OCI-M1 (cell line): Measurements from ENCODE around the gene TMEM258.

Source experiments
- DNase-seq: peaks from one replicate; lab custom pipeline; 2025; lab: John Stamatoyannopoulos, UW

Gene TMEM258

DNA sequence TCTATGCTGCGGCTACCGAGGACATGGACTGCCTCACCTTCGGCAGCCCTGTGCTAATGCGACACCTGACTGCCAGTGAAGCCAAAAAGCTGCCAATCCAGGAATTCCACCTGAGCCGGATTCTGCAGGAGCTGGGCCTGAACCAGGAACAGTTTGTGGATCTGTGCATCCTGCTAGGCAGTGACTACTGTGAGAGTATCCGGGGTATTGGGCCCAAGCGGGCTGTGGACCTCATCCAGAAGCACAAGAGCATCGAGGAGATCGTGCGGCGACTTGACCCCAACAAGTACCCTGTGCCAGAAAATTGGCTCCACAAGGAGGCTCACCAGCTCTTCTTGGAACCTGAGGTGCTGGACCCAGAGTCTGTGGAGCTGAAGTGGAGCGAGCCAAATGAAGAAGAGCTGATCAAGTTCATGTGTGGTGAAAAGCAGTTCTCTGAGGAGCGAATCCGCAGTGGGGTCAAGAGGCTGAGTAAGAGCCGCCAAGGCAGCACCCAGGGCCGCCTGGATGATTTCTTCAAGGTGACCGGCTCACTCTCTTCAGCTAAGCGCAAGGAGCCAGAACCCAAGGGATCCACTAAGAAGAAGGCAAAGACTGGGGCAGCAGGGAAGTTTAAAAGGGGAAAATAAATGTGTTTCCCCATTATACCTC is 3.6 kb upstream of the TMEM258 start:
- DNase-seq, result no peak

DNA sequence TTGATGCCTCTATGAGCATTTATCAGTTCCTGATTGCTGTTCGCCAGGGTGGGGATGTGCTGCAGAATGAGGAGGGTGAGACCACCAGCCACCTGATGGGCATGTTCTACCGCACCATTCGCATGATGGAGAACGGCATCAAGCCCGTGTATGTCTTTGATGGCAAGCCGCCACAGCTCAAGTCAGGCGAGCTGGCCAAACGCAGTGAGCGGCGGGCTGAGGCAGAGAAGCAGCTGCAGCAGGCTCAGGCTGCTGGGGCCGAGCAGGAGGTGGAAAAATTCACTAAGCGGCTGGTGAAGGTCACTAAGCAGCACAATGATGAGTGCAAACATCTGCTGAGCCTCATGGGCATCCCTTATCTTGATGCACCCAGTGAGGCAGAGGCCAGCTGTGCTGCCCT is 3.1 kb upstream of the TMEM258 start:
- DNase-seq, result no peak

DNA sequence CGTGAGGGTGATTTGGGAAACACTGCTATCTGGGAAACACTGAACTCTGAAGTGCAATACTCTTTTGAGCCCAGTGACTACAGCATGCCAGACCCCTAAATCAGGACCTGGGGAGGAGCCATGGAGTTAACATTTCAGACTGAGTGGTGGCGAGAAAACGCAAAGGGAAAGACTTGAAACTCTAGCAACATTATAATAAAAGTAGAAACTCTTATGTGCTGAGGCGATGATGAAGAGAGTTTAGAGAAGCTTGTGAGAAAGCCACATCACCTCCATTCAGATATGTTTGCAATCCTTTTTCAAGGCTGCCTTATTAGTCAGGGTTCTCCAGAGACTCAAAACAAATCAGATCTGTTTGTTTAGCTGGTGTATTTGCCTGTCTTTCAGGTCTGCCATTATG is 2.2 kb upstream of the TMEM258 start:
- DNase-seq, result no peak

DNA sequence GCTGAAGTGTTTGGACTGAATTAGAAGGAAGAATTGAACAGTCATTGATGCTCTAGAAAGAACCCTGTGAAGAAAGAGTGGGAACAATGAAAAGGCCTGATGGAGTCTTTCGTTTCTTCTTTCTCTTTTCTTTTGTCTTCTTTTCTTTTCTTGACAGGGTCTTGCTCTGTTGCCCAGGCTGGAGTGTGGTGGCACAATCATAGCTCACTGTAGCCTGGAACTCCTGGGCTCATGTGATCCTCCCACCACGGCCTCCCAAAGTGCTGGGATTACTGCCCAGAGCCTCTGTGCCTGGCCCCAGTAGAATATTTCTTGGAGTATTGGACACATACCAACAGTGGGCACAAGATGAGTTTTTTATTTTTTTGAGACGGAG is 1.4 kb upstream of the TMEM258 start:
- DNase-seq, result no peak

DNA sequence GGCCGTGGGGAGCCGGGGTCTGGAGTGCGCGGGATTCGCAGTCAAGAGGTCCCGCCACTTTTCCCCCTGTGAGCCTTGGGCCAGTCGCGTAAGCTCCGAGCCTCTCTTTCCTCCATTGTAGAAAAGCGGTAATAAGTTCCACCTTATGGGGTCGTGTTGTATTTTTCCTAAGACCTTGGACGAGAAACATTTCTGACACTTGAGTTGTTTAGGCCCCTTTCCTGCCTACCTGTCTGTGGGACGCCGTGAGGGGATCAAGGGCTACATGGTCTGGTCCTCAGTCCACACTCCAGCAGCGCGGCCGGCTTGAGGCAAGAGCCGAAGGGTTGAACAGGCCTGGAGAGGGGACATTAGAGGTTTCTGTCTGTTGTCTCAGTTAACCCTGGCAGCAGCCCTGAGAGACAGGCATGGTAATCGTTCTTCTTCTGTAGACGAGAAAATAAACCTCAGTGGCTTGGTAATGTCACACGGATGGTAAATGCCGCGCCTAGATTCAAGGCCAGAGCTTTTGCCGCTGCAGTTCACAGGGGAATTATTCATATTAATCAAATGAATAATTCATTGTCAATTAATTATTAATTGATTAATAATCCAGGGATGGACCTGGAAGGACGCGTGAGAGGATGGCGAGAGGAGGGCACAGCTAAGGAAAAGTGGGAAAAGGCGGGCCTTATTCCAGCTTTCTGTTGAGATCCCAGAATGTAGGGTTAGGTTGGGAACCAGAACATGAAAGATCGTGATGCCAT is 857 bp upstream of the TMEM258 start:
- peak; percentile 60 for DNase-seq

DNA sequence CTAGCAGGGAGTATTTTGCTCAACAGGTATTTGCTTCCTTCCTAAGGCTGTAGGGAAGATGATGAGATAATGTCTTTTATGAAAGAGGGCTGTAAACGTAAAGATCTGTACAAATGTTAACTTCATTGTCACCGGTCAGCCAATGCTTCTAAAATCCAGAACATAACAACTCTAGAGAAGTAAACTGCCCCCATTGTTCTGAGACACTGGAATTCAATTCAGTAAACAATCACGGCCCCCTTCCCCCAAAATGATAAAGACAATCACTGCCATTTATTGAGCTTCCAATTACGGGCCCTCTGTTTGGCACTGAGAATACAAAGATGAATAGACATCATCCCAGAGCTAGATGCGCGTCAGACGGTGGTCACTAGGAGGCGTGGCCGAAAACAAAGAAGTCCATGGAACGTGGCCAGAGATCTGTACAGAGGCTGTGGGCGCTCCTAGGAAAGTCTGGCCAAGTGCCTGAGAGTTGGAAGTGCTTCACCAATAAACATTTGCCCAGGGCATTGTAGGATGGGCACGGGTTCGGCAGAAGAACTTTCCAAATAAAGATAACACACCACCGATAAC is 576 bp downstream of the TMEM258 start:
- DNase-seq, result peak; percentile 81

DNA sequence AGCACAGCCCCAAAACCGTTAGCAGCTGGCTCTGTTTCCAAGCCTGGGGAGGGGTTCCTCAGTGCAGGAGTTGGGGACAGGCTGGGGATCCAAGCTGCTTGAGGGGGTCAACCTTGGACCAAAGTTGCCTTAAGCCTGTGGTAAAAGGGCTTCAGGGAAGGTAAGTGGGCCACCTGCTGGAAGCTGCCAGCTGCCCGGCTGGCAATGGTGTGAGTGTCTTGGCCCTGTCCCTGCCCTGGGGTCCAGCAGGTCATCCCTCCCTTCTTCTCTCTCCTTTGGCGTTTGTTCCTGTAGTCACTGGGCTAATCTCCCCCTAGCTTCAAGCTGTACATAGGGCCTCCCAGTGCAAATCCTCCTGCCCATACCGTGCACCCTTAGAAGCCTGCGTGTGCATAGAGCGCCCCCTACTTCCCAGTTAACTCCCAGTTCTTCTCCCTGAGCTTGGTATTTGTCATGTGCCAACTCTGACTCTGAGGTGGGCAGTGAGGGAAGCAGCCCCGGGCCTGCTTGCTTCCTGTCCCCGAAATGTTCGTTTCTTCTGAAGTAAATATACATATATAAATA is 4.4 kb downstream of the TMEM258 start:
- peak; percentile 65 for DNase-seq

DNA sequence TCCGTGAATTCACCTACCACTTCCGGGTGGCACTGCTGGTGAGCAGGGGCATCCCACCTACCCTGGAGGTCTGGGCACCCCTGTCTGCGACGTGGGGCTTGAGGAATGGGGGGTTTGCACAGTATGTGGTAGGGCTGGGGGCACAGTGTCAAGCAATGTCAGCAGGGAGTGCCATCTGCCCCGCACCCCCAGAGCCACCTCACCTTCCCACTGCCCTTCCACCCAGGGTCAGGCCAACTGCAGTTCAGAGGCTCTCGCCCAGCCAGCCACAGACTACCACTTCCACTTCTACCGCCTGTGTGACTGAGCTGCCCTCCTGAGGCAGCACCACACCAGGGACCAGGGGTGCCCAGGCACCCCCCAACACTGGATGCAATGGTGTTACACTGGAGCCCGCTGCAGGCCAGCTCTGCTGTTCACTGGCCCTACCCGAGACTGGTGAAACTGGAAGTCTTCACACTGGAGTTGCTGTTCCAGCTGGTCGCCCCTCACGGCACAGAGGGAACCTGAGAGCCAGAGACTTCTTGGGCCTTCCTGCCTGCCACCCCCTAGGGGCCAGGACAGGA is 6.5 kb downstream of the TMEM258 start:
- no peak for DNase-seq

DNA sequence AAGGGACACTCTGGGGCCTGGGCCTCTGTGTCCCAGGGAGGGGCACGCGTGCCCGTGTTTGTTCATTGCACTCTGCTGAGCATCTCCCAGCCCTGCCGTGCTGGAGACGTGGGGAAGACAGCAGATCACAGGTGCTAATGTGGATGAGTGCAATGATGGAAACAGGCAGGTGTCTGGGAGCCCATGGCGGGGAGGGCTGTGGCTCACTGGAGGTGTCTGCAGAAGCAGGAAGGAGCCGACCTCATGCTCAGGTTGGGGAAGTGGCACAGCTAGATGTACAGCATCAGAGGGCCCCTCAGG is 7.9 kb downstream of the TMEM258 start:
- no peak for DNase-seq

DNA sequence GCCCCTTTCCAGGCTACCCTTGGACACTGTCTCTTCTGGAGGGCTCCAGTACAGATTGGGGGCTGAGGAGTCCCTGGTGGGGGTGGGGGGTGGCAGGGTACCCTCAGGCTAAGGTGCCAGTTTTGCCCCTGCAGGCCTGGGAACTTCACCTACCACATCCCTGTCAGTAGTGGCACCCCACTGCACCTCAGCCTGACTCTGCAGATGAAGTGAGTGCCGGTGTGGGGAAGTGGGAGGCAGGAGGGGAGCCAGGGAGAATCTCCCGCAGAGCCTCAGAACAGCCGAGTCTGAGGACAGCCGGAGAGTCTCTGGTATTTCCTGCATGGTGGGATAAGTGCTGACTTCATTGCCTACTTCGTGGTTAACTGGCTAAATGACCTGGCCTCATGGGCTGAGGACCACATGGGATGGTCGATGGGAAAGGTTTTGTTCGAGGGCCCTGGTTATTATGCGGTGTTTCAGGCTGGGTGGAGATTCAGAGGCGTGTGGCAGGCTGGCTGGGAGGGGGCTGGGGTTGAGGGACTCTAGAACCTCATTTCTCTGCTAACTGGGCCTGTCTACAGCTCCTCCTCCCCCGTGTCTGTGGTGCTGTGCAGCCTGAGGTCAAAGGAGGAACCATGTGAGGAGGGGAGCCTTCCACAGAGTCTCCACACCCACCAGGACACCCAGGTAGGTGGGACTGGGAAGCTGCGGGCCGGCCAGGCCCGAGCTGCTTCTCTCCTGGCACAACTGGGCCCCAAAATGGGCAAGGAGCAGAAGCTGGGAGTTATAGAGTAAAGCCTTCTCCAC is 8.5 kb downstream of the TMEM258 start:
- DNase-seq, result no peak

DNA sequence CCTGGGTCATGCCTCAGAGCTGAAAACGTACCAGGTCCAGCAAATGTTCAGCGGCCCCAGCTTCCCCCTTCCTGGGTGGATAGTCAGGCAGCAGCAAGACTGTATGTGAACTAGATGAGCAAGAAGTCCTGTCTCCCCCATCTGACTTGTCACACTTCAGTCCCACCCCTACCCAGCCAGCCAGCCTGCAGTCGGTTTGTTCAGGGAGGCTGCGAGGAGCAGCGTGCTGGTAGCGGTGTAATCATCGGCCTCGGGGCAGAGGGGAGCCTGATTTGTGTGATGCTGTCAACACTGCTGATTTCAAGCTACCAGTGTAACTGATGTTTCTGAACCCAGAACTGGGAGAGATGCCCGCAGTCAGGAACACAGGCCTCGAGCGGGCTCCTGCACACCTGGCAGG is 9.6 kb downstream of the TMEM258 start:
- no peak for DNase-seq

DNA sequence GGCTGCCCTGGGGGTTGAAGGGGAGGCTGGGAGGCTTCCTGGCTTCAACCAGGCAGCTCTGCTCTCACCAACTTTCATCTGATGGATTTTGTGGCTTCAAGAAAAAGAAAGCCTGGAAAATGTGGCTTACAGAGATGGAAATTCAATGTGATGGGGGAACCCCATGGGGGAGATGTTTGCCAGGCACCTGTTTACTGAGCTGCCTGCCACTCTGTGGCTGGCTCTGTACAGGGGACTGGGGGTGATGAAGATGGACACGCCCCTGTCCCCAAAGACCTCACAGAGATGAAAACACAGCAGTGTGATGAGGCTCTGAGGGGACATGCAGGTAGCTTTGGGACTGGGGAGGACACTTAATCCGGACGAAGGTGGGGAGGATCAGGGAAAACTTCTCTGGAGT is 10.1 kb downstream of the TMEM258 start:
- DNase-seq, result no peak

DNA sequence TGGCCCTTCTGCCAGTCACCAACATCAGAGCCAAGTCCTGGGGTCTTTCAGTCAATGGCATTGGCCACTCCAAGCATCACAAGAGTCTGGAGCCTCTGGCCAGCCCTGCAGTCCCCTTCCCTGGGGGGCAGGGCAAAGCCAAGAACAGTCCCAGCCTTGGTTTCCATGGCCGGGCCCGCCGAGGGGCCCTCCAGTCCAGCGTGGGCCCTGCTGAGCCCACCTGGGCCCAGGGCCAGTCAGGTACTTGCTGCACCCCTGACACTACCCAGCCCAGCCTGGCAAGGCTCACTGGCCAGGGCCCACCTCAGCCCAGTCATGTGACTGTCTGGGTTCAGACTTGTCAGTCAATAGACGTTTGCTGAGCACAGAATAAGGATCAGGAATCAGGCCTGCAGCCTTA is 10.8 kb downstream of the TMEM258 start:
- no peak for DNase-seq

DNA sequence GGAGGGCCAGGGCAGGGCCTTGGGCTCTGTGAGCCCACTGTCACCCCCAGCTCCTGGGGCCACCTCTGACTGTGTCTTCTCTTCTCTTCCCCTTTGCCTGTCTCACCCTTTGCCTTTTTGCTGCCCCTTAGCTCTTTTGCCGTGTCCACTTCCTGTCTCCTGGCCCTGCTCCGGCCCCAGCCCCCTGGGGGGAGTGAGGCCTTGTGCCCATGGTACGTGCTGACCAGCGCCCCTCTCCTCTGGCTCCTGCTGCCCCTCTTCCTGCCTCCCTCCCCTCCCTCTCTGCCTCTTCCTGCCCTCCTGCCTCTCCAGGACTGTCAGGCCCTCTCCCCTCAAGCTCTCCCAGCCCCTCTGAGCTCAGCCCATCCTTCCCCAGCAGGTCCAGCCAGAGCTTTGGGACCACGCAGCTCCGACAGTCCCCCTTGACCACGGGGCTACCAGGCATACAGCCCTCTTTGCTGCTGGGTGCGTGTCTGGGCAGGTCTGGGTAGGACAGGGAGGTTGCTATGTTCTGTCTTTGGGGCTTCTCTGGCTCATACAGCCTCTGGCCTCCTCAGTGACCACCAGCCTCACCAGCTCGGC is 11.7 kb downstream of the TMEM258 start:
- no peak for DNase-seq

DNA sequence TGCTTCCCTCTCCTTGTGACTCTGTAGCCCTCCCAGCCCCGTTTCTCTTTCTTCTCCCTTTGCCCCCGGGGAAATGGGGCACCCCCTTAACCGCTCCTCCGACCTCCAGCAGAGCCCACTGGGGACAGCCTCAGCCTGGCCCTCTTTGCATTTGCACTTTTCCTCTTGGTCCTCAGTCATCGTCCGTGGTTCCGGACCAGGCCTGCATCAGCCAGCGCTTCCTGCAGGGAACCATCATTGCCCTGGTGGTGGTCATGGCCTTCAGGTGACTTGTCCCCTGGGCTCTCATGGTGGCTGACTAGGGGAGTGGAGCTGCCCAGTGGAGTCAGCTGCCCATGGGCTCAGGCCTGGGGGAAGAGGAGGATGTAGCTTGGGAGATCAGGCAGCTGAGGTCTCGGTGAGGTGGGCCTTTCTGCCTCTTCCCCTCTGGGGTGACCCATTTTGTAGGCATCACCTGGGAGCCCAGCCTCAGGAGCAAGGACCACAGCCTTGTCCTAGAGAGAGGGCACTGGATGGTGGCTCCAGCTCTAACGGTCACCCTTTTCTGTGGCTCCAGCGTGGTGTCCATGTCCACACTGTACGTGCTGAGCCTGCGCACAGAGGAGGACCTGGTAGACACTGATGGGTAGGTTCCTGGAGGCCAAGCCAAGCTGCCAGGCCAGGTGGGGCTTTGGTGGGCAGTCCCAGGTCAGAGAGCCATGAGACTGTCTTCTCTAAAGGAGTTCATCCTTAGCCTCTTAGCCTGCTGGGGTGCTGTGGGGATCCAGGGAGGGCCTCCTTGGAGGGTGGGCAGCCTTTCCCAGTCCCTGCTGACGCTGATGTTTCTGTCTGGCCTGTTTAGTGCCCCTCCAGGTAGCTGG is 12.5 kb downstream of the TMEM258 start:
- no peak for DNase-seq

DNA sequence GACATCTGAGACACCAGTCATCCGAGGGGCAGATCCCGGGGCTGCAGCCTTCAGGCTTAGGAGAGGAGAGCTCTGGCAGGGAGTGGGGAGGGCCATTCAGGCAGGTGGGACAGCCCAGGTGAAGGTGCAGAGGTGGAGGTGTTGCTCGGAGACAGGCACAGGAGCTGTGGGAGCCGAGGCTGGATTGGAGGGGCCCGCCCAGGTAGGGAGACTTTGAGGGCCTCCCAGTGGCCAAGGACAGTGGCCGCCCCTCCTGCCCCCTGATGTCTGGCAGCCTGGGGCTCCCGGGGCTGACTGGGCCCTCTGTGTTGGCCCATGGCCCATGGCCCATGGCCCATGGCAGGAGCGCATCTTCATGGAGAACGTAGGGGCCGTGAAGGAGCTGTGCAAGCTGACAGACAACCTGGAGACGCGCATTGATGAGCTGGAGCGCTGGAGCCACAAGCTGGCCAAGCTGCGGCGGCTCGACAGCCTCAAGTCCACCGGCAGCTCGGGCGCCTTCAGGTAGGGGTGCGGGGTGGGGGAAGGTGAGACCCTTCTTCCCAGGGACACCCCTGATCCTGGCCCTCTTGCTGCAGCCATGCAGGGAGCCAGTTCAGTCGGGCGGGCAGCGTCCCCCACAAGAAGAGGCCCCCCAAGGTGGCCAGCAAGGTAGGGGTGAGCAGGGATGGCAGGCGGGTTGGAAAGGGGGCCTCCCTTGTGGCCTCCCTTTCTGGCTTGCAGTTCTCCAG is 13.3 kb downstream of the TMEM258 start:
- no peak for DNase-seq

DNA sequence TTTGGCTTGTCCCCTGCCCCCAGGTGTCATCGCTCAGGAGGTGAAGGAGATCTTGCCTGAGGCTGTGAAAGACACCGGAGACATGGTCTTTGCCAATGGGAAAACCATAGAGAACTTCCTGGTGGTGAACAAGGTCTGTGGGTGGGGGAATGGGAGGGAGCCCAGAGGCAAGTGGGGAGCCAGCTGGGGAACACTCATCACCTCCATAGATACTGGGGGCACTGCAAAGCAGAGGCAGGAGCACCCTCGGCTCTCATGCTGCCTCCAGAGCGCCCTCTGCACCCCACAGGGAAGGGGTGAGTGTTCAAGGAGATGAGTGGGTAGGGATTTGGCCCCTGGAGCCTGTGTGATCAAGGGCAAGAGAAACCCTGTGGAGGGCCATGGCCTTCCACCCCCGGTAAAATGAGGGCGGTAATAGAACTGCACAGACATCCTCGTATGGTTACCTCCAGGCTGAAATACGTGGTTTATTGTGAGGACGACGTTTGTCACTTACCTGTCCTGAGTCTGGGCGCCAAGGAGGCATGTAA is 14.0 kb downstream of the TMEM258 start:
- no peak for DNase-seq

DNA sequence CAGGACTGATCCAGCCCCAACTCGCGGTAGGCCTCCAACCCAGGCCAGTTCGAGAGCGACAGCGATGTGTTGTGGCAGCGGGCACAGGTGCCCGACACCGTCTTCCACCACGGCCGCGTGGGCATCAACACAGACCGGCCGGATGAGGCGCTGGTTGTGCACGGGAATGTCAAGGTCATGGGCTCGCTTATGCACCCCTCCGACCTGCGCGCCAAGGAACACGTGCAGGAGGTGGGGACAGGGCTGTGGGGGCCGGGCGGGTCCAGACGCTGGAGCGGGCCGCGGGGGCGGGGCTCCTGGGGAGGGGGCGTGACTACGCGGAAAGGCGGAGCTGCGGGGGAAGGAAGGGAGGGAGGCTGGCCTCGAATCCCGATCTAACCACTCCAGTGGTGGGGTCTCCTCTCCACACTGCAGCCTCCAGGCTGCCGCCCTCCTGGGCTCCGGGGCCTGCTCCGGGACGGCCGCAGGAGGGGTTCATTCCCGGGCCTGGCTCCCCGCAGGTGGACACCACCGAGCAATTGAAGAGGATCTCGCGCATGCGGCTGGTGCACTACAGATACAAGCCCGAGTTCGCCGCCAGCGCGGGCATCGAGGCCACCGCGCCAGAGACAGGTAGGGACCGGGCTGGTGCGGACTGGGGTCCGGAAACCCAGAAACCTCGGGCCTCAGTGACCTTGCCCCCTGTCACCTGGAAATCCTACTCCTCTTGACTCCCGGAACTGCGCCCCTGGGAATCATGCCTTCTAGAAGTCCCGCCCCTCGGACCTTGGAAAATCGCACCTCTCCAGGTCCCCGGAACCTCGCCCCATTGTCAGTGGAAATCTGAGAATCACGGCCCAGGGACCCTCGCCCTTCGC is 14.9 kb downstream of the TMEM258 start:
- peak; percentile 10 for DNase-seq

DNA sequence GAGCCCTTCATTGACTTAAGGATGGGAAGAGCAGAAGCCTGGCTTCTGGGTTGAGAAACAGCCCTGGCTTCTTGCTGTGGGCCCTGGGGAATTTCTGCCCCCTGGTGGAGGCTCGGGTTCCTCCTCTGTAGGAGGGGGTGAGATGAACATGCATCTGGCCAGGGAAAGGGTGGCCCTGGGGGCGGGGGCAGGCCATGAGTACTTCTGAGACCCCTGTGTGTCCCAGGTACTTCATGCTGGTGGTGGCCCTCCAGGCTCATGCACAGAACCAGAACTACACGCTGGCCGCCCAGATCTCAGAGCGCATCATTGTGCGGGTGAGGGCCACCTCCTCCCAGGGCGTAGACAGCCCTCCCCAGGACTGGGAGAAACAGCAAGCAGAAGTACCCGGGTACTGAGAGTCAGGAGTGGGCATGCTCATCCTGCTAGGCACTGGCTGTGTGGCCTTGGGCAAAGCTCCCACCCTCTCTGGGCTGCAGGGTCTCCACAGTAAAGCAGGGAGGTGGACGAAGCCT is 15.8 kb downstream of the TMEM258 start:
- DNase-seq, result peak; percentile 84
